ENCODE results near the gene USH1G.

USH1G gene

GRCh38 chr17:74900208-74900607, 22.8 kb downstream of the USH1G start:
- no peak for DNase-seq

GRCh38 chr17:74898376-74898946, 24.6 kb downstream of the USH1G start:
- no peak for DNase-seq

DNA sequence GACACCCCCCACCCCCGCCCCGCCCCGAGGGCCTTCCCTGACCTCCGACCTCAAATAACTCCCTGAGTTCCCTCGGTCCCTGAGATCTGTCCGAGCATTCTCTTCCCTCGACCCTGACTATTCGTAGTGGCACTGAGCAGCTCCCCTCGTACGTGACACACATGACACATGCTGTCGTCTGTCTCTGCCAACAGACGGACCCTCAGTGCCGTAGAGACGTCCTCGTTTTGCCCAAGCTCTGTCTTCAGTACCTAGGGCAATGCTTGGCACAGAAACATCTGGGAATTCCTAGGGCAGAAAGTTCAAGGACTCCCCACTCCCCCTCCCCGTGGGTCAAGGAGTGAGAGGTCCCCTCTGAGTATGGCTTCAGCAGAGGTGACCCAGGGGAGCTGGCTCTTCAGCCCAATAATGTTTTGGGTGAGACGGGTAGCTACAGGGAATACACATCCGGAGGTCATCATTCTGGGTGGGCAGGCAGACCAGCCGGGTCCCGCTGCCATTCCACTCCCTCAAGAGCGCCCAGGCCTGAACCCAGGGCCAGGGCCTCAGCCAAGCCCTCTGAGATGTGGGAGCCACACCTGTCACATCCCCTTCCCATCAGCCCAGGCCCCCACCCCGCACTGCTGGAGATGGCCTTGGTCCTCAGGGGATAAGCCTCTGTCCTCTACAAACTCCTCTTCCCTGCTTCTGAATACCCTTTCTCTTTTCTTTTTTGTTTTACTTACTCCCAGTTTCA, 29.0 kb downstream of the USH1G start:
- DNase-seq: no peak

DNA sequence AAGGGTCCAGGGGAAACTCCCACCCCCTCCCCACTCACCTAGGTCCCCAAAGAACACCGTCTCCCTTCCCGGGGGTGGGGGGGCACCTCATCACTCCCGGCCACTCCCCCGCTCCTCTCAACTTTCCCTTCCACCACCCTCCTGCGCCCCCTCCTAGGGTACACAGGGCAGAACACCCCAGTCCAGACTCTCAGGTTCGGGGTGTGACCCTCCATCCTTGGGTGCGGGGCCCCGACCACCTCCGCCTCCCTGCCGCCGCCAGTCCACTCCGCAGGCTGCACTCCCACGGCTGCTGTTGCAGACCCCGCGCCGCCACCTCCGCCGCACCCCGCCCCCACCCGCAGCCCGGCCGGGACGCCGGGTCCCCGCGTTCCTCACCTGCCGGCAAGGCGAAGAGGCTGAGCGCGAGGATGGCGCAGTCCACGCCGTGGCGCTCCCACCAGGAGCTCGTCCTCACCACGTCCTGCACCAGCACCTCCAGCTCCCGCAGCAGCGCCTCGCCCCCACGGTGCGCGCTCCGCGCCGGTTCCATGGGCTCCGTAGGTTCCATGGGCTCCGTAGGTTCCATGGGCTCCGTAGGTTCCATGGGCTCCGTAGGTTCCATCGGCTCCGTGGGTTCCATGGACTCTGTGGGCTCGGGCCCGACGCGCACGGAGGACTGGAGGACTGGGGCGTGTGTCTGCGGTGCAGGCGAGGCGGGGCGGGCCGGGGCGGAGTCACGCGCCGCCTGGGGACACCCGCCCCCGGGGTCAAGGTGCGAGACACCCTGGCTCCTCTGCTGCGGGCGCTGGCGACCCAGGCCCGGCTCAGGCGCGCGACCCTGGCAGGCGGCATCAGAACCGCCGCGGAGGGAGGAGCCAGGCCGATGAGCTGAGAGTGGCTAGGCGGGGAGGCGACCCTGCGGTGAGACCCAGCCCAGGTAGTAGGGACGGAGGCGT, 29.8 kb downstream of the USH1G start, which contains the start of gene FADS6:
FADS6 (minus strand) TSS at position 660 of the 938 bp plus-strand sequence; CDS start at position 622, 38 bp downstream.
- DNase-seq: no peak

GRCh38 chr17:74892013-74892841, 30.8 kb downstream of the USH1G start:
- DNase-seq: no peak

GRCh38 chr17:74890554-74890953, 32.5 kb downstream of the USH1G start:
- no peak for DNase-seq

DNA sequence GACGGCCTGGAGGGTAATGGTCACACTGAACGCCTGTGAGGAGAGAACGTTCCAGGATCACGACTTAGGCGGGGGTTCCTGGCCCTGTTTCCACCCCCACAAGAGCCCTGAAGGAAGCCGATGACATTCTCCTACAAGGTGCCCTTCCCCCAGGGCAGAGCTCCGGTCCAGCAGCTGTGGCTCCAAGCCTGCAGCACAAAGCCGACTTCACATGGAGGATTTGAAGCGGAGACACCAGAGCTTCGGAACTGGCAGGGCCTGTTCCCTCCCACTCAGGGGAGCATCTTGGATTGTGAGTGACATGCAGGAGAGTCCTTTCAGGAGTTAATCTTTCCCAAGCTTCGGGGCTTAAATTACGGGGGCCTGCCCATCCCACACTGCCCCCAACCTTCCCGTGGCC, 34.6 kb downstream of the USH1G start:
- no peak for DNase-seq

GRCh38 chr17:74883241-74883745, 39.8 kb downstream of the USH1G start:
- DNase-seq: no peak

DNA sequence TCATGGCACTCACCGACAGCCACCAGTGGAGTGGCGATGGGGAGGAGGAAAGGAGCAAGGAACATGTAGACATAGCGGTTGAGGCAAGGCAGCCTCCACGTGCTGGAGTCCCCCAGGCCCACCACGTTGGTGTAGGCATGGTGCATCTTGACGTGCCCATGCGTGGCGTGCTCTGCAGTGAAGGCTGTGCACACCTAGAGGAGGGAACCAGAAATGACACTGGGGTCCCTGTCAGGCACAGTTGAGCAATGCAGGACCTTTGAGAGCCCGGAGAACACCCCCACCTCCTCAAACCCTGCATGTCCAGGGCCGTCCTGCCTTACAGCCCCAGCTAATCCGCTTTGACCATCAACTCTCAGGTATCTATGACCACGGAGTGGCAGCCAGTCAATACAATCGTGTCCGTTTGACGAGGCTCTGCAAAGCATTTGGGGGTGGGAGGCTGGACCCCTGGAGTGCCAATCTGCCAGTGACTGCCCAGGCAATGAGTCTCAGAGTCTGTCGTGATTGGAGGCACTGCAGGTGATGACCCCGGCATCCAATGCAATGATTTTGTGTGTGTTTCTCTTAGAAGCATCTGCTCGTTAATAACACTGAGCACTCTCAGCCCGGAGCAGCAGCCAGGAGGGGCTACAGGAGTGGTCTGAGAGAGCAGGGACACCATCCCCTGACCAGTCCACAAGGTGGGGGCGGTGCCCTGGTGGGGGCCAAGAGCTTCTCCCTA, 40.4 kb downstream of the USH1G start:
- no peak for DNase-seq

DNA sequence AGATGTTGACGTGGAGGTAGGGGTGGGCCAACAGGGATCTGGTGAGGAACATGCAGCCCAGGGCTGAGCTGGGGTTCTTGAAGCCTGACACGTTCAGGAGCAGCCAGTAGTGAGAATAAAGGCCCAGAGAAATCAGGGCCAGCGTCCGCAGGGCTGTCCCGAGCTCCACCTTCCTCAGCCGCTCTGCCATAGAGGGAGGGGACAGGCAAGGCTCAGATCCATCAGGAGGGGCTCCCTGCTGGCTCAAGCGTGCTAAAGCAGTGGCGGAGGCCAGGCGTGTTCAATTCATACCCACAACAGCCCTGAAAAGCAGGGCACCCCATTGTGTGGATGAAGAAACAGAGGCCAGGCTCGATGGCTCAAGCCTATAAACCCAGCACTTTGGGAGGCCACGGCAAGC, 42.0 kb downstream of the USH1G start:
- DNase-seq: no peak

DNA sequence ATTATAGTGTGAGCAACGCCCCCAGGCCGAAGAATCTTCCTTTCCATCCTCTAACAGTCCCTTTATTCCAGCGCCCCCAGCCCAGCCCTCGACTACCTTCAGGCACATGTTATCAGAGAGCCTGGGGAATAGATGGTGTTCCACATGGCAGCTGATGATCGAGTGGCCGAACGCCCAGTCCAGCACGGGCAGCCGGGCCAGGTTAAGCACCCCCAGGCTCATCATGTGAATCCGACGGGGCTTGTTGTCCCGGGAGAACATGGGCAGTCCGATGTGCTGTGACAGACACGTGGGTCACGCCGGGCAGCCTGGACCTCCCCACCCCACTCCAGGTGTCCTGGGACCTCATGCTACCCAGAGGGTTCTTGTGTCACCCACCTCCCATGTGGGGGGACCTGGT, 43.7 kb downstream of the USH1G start:
- no peak for DNase-seq

DNA sequence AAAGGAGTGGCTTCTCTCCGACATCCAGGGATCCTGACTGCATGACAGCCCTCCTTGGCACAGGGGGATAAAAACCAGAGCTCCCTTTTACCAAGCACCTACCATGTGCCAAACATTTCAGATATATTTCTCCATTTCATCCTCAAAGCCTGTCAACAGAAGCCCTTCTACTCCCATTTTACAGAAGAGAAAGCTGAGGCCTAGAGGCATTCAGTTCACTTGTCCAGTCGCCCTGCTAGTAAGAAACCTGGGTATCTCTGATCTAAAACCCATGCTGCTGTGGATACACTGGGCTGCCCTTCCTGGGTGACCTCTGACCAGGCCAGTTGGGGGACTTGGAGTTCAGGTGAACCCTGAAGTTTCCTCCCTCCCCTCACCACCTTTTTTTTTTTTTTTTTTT, 44.4 kb downstream of the USH1G start:
- no peak for DNase-seq

- DNase-seq: no peak
Observed at GRCh38 chr17:74877592-74878548, 45.2 kb downstream of the USH1G start.

DNA sequence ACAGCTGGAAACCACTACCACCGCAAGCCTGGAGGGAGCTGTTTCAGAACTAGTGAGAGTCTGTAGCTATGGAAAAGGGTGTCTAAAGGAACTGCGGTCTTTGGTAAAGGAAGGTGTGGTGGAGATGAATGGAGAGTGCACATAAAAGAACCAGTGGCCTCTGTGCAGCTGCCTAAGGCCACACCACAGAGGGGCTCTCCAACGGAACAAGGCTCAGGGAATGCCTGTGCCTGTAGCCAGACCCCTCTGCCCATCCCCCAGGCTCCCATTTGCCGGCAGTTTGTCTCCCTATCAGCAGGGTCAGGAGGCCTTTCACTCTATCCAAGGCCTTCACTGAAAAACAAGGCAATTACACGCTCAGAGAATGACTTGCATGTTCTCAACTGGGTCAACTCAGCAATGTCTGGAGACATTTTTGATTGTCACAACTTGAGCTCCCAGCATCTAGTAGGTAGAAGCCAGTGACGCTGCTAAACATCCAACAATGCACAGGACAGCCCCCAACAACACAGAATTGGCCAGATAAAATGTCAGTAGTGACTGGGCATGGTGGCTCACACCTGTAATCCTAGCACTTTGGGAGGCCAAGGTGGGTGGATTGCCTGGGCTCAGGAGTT, 47.0 kb downstream of the USH1G start:
- no peak for DNase-seq

DNA sequence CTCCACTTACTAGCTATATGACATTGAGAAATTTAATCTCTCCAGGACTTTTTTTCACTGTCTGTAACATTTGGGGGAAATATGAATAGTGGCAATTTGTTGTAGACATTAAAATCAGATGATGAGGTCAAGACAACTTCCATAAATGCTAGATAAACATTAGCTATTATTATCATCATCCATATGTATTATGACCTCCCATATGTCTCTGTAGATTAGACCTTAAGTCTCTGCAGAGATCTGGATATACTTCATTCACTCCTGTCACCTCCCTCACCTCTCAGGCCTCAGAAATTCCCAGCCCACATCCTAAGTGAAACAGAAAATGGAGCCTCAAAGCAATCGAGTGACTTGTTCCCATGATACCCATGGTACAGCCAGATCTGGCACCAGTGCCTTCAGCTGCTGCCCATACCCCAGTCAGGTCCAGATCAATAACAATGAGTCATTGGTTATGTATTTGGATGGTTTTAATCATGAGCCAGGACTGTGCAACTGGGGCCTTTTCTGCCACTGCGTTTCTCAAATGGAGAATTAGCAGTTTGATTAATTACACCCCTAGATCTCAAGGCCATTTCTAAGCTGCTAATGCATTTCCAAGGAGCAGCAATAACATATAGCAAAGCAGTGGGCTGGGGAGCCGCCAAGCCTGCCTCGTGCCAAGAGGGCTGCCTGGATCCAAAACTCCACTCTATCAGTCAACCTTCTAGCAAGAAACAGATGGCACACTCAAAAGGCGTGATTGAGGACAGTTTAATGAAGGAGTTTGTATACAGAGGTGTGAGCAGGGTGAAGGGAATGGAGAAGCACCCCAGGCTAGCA, 47.7 kb downstream of the USH1G start:
- no peak for DNase-seq

DNA sequence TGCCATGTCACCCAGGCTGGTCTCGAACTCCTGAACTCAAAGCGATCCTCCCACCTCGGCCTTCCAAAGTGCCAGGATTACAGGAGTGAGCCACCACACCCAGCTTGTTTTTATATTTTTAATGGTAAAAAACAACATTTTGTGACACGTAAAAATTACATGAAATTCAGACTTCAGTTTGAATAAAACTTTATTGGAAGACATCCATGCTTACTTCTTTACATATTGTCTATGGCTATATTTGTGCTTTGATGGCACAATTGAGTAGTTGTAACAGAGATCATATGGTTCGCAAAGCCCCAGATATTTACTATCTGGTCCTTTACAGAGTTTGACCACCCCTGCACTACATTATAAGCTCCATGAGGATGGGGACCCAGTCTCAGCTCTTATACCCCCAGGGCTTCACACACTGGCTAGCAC, 48.4 kb downstream of the USH1G start:
- DNase-seq: no peak

DNA sequence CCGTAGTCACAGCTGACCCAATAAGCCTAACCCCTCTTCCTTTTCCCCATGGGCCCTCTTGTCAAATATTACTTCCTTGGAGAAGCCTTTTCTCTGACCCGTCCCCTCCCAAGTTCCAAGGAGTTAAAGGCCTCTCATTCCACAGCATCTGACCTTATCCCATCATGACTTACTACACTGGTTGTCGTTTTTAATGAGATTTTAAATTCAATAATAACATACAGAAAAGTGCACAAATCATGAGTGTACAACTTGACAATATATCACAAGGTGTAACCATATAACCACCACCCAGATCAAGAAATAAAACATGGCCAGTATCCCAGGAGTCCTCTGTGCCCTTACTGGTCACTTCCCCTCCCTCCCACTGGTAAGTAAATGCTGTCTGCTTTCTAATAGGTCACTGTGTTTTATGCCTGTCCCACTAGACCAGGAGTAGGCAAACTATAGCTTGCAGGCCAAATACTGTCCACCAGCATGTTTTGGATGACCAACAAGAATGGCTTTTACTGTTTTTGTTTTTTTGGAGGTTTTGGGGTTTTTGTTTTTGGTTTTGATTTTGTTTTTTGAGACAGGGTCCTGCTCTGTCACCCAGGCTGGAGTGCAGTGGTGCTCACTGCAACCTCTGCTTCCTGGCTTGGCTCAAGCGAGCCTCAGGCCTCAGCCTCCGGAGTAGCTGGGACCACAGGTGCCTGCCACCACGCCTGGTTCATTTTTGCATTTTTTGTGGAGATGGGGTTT, 49.0 kb downstream of the USH1G start:
- DNase-seq: no peak

Measured in CD4-positive, alpha-beta T cell treated with Interleukin-17A for 1 hour (primary cell).